GM08714 (cell line): ENCODE measurements around the gene PADI4.

ENCODE experiments used
- H3K4me3 ChIP-seq: fragments of 200-500 bp; sonication (Bioruptor generic); 2 replicates; pipeline ENCODE4 v1.5.1; 2014; ENCODE audit warnings: mild to moderate bottlenecking, low read length, inconsistent platforms
- ZNF274 ChIP-seq: IDR thresholded peaks from 2 replicates; pipeline ENCODE4 v1.6.1; 2012; ENCODE audit warnings: mild to moderate bottlenecking, low read depth, low read length

Gene PADI4

GRCh38 chr1:17359808-17360207 is 51.8 kb downstream of the PADI4 start:
- no peak overlapping the region for H3K4me3 ChIP-seq
- TF ChIP-seq ZNF274 = no peak

- H3K4me3 ChIP-seq = no peak overlapping the region
- no peak for TF ChIP-seq ZNF274
Observed at GRCh38 chr1:17360272-17360956, 52.4 kb downstream of the PADI4 start.

- no peak for TF ChIP-seq ZNF274
- no peak overlapping the region for H3K4me3 ChIP-seq
Observed at GRCh38 chr1:17361687-17362086, 53.7 kb downstream of the PADI4 start.

- H3K4me3 ChIP-seq = no peak overlapping the region
- TF ChIP-seq ZNF274 = no peak
Observed at GRCh38 chr1:17363351-17363750, 55.4 kb downstream of the PADI4 start.

- no peak overlapping the region for H3K4me3 ChIP-seq
- TF ChIP-seq ZNF274 = no peak
Observed at GRCh38 chr1:17363771-17364170, 55.8 kb downstream of the PADI4 start.

- TF ChIP-seq ZNF274 = no peak
- no peak overlapping the region for H3K4me3 ChIP-seq
Observed at GRCh38 chr1:17365293-17365692, 57.3 kb downstream of the PADI4 start.

GRCh38 chr1:17369466-17369865 is 61.5 kb downstream of the PADI4 start:
- no peak overlapping the region for H3K4me3 ChIP-seq
- no peak for TF ChIP-seq ZNF274

- H3K4me3 ChIP-seq = no peak overlapping the region
- TF ChIP-seq ZNF274 = no peak
Observed at GRCh38 chr1:17370618-17371017, 62.6 kb downstream of the PADI4 start.

- TF ChIP-seq ZNF274 = no peak
- no peak within 1 kb of the TSS for H3K4me3 ChIP-seq
Observed at GRCh38 chr1:17371896-17372295, 63.9 kb downstream of the PADI4 start, which contains the start of gene PADI6. TSS of gene PADI6 (plus strand) at chr1:17372196. CDS start at chr1:17372246, 50 bp downstream.

- TF ChIP-seq ZNF274 = no peak
- H3K4me3 ChIP-seq = no peak overlapping the region
Observed at GRCh38 chr1:17372955-17373354, 65.0 kb downstream of the PADI4 start.

GRCh38 chr1:17375651-17376050 is 67.7 kb downstream of the PADI4 start:
- no peak overlapping the region for H3K4me3 ChIP-seq
- TF ChIP-seq ZNF274 = no peak

GRCh38 chr1:17377325-17377953 is 69.4 kb downstream of the PADI4 start:
- H3K4me3 ChIP-seq = no peak overlapping the region
- no peak for TF ChIP-seq ZNF274

- H3K4me3 ChIP-seq = no peak overlapping the region
- no peak for TF ChIP-seq ZNF274
Observed at GRCh38 chr1:17381161-17381560, 73.2 kb downstream of the PADI4 start.

GRCh38 chr1:17392199-17392740 is 84.3 kb downstream of the PADI4 start:
- no peak for TF ChIP-seq ZNF274
- no peak overlapping the region for H3K4me3 ChIP-seq

GRCh38 chr1:17393230-17393629 is 85.2 kb downstream of the PADI4 start:
- no peak overlapping the region for H3K4me3 ChIP-seq
- TF ChIP-seq ZNF274 = no peak

GRCh38 chr1:17397910-17398695 is 90.1 kb downstream of the PADI4 start:
- no peak for TF ChIP-seq ZNF274
- H3K4me3 ChIP-seq = no peak overlapping the region
